Activated effector memory CD4-positive, alpha-beta T cell treated with anti-CD3 and anti-CD28 coated beads, Interleukin-2, amount 50 U/mL, for 16 hours (primary cell): ENCODE results near the gene CA12.

ENCODE experiments used
- DNase-seq: peaks from one replicate; pipeline ENCODE4 v3.0.0-alpha.2; 2020

Gene CA12

DNA sequence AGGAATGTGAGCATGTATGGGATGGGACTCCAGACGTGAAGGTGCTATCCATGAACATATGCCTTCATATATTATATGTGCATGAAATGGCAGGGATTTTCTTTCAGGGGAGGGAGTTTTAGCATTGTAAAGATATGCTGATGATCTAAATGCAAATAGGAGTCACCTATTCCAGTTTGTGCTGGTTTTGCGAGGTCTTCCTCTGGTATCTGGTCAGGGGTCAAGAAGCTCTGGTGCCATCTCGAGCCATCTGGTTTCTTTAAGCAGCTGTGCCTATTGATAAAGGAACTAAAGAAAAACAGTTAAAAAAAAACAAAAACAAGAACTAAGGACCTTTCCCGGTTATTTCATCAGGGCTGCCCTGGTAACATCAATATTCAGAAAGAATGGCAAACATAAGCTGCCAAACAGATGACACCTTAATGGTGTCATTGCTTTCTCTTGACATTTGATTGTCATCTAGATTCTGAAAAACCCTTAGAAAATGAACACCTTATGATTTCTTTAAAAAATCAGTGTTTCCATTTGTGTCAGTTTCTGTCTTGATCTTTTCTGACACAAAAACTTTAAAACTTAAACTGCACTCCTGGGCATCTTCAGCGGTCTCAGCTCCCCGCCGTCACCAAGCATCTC is 81.6 kb downstream of the CA12 start:
- no peak for DNase-seq

DNA sequence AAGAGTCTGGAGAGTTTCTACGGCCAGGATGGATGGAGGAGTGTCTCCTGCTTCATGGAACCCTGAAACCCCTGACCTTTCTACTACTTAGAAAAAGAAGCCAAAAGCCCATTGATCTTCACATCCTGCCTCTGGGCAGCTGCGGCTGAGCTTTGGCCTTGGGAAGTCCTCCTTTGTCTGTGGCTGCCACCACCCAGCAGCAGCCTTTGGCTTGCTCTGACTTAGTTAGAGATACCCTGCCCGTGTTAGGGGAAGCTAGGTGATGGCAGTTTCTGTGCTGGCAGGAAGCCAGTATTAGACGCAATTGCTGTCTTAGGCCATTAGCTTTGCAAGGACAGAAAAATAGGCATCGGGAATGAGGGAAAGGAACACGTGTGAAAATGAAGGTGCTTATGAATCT is 85.5 kb downstream of the CA12 start:
- no peak for DNase-seq

DNA sequence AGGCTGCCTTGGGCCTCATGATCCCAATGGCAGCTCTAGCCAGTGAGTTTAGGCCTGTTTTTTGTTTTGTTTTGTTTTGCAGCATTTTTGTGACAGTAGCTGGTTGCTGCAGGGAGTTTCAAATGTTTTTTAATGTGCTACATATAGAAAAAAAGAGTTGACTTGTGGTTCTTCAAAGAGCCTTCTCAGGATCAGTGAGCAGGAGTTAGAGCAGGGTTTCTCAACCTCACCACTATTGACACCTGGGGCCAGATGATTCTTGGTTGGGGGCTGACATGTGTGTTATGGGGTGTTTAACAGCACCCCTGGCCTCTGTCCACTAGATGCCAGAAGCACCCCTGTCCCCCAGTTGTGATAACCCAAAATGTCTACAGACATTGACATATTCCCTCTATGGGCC is 86.3 kb downstream of the CA12 start:
- no peak for DNase-seq

DNA sequence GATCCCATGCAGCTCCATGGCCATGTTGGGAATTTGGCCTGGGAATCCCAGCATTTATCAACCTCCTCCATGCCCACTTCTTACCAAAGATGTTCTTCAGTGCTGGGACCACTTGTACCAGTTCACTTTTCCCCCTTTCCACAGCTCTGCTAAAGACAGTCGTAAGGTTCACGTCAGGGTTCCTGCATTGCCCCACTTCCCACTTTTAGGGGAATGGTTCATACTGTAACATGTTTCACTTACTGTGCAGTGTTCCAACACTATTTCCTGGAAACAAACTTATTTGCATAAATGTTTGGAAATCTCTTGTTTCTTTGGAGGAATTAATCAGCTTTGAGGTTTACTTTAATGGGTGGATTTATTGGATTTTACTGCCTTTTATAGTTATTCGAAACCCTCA is 87.3 kb downstream of the CA12 start:
- no peak for DNase-seq

DNA sequence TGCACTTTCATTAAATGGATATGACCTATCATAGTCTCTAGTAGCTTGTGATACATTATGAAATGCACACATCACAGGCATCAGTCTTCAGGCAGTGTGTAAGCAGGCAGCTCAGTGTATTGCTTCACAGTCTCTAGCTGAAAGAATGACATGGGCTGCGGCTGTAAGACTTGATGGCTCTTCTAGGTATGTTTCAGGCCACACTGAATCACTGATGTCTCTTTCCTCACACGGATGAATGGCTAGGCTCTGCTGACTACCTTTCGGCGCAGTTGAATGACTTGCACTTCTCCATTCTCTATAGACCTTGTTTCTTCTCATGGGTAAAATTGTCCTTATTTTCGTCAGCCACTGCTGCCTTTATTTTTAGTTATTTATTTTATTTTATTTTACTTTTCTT is 88.9 kb downstream of the CA12 start:
- no peak for DNase-seq

DNA sequence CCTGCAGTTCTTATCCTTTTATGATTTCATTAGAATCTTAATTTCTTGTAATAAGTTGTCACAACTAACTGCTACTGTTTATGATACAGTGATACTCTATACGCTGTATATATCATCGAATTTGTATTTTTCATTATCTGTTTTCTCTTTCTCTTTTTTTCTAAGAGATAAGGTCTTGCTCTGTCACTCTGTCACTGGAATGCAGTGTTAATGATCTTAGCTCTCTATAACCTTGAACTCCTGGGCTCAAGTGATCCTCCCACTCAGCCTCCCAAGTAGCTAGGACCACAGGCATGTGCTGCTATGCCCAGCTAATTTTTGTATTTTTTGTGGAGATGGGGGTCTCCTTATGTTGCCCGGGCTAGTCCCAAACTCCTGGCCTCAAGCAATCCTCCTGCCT is 89.4 kb downstream of the CA12 start:
- no peak for DNase-seq

DNA sequence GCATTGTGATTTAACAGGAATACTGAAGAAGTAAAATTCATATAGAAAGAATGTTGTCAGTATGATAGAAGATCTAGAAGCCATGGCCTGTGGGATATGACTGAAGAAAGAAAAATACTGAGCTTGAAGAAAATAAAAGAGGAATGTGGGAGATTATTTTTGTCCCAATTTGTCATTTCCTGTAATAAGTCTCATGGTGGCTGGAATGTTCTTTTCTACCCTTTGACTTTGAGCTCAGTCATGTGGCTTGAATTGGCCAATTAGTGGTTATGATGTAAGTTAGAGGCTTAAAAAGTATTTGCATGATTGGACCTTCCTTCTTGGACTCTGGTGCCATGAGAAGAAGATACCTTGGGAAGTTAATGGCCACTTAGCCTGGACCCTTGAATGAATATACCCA is 90.1 kb downstream of the CA12 start:
- DNase-seq = no peak

DNA sequence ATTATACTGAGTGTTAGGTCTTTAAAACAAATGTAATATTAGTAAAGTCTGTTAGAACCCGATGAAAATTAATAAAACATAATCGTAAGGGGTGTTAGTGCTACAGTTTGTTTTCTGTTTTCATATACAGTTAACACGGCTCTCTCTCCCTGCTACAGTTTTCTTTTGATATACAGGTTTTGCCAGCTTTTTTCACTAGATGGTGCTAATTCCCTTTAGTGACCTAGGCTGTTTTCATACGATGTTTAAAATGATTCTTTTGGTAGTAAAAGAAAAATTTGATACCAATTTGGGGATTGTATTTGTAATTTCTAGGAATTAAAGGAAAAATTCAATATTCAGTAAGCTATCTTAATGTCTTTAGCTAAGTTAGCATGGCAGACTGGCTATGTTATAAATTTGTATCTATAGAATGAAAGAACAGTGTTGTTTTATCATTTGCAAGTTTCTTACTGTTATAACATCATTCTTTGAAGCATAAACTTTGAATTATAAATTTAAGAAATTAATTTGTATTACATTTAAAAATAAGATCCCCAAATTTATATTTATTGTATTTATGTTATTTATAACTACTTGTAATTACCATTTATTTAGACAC is 92.8 kb downstream of the CA12 start:
- DNase-seq = no peak

DNA sequence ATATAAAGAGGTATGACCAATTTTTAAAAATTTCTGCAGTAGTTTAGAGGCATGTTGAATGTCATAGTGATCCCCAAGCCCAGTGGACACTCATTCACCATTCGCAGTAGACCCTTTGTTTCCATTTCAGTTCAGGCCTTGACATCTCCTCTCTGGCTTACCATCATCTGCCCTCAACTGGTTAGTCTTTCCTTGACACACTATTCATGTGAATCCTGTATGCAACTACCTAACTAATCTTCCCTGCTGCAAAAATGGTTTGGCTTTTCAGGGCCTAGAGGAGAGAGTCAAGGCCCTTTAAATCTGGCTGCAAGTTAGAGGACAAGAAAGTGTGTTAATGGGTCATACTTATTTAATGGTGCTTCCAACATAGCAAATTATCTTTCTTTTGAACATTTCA is 93.3 kb downstream of the CA12 start:
- no peak for DNase-seq

DNA sequence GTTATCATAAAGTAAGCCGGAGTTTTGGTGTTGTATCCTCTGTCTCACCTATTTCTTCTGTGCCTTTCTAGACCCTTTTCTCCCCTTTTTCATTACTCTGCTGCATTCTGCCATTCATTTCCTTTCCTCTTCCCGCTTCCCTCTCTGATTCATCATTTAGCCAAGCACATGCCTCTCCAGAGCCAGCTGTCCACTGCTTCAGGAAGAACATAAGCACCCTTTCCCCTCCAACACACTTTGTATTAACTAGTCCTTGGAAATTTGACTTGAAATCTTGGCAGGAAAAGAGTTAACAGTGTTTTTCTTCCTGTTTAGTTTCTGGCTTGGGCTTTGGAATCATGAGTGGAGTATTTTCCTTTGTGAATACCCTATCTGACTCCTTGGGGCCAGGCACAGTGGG is 94.5 kb downstream of the CA12 start:
- no peak for DNase-seq

DNA sequence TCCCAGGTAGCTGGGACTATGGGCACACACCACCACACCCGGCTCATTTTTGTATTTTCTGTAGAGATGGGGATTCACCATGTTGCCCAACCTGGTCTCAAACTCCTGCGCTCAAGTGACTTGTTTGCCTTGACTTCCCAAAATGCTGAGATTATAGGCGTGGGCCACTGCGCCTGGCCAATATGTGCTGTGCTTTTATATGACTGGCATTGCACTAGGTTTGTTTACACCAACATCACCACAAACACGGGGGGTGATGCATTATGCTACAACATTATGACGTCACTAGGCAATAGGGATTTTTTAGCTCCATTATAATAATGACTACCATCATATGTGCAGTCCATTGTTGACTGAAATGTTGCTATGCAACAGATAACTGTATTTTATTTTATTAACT is 97.3 kb downstream of the CA12 start:
- DNase-seq = no peak

DNA sequence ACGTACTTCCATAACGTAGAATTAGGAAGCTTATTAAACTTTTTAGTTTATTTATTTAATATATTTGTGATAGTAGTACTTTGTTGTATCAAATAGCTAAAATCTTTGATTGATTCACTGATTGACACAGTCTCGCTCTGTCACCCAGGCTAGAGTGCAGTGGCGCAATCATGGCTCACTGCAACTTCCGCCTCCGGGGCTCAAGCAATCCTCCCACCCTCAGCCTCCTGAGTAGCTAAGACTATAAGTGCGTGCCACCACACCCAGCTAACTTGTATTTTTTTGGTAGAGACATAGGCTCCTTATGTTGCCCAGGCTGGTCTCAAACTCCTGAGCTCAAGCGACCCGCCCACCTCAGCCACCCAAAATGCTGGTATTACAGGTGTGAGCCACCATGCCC is 98.5 kb downstream of the CA12 start:
- no peak for DNase-seq

DNA sequence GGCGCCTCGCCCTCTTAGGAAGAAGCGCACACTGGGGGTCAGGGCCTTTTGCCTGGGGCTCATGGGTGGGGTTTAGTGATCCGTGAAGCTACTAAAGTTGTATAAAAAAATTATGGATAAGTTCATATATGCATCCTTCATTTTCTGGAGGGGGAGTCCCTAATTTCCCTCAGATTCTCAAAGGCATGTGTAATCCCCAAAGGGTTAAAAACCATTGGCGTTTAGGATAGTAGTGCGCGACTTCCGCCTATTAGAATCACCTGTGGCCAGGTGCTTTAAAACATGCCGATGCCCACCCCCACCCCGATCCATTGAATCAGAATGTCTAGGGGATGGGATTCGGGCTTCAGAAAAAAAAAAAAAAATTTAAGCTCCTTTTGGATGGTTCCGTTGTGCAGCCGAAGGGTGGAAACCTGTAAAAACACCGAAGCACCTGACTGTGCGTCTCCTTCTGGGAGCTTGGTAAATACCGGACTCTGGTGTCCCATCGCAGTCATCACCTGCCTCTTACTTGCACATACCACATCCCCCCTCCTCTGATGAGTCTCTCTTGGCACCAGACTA is 103.7 kb downstream of the CA12 start:
- no peak for DNase-seq

DNA sequence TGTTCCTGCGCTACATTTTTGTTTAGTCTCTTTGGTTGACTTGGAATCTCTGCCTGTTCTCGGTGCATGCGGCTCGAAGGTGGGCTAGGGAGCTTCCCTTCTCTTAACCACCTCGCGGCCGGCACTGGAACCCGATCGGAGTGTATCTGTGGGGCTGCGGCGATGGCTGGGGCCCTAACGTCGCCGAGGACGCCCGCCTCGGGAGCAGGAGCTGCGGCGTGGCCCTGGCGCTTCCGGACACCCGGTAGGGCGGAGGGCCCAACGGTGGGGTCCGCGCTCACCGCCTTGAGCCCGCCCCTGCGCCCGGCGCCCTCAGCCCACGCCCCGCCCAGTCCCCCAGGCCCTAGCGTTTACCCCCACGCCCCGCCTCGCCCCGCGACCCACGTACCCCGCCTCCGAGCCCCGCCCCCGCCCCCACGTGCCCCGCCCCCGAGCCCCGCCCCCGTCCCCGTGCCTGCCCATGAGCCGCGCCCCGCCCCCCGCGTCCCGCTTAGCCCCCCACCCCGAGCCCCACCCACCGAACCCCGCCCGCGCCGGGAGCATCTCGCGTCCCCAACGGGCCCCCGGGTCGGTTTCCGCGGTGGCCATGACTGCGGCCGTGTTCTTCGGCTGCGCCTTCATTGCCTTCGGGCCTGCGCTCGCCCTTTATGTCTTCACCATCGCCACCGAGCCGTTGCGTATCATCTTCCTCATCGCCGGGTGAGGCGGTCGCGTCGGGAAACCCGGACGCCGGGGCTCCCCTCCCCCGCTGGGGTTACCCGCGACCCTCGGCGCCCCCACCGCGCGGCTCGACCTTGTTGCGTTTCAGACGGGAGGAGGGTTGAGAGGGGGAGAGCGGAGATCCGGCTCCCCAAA is 104.4 kb downstream of the CA12 start, which contains the start of gene APH1B:
Gene APH1B, plus strand, starts transcription at position 568 of the 855 bp plus-strand sequence. Its CDS starts 19 bp downstream, at position 587.
- DNase-seq = peak; percentile 92

DNA sequence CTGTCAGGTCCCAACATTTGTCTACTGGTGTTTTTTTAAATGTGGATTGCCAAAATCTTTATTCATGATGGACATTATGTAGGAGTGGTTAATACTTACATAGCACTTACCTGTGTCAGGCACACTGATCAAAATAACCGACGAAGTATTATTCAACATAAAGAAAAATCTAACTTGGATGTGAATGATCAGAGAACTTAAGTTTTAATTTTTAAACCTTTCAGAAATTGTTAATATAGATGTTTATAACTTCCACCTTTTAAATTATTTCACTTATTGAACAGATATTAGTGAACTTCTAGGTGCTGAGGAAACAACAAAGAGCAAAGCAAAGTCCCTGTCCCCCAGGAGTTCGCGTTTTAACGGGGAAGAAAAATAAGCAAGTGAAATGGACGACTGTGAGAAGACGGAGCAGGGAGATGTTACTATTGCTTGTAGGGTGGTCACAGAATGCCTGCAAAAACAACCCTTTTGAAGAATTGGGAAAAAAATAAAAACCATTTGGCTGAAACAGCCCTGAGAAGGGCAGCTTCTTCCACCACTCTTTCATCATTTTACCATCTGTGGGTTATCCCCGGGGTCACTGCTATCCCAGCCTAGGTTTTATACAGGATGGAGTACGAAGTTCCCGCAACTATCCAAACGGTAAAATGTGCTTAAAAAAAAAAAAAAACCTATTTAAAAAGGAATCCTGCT is 105.2 kb downstream of the CA12 start:
- no peak for DNase-seq

DNA sequence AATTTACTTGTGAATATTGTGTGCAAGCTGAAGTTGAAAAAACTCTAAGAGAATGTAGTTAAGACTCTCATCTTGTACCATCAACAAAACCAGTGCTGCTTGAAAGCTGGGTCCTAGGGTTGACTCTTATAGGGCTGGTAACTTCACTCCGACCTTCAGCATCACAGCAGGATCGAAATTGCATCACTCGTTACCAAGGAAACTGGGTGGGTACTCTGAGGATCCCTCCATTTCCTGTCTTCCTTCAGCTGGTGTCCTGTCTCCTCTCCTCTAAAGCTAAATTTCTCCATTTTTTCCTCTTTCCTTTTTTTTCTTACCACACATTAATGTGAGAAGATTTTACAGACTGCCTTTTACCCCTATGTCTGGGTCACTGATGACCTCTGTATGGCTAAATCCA is 107.2 kb downstream of the CA12 start:
- DNase-seq = no peak
